ENCODE data around the gene LEPR. TPM values are rescaled to one million over a fixed set of nuclear protein-coding genes. Genes with fewer than 3 reads are reported as not detected.

LEPR gene
- total and polyA plus RNA-seq, 2 donors (not counting 3 experiments of a cell fraction or from before 2014, with no cell fraction given) = 11.1 to 18.7 TPM

DNA sequence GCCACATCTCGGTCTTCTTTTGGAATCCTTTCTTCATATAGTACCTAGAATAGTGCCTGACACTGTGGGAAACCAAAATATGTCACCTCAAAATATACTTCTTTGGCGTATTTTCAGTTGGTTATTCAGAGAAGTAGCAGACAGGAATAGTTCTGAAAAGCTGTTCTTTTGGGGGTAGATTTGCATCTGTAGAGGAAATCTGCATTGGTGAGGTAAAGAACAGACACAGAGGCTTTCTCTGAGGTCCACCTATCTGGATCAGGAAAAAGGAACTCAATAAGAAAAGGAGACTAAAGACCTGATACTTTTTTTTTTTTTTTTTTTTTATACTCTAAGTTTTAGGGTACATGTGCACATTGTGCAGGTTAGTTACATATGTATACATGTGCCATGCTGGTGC is 23.2 kb downstream of the LEPR start:
- no peaks in the 10 kb centered on the region for H3K9me1 ChIP-seq (replicated peaks; ENCODE audit: control insufficient read depth, extremely low read depth, insufficient read depth, low read length)
- H3K4me2 ChIP-seq (ENCODE audit: insufficient read depth, low read length) = no peak overlapping the region
- no peak for TF ChIP-seq EZH2 (IDR thresholded peaks at IDR 0.05; ENCODE audit: borderline replicate concordance, low read depth, low read length, severe bottlenecking)
- TF ChIP-seq, protein P1, sequence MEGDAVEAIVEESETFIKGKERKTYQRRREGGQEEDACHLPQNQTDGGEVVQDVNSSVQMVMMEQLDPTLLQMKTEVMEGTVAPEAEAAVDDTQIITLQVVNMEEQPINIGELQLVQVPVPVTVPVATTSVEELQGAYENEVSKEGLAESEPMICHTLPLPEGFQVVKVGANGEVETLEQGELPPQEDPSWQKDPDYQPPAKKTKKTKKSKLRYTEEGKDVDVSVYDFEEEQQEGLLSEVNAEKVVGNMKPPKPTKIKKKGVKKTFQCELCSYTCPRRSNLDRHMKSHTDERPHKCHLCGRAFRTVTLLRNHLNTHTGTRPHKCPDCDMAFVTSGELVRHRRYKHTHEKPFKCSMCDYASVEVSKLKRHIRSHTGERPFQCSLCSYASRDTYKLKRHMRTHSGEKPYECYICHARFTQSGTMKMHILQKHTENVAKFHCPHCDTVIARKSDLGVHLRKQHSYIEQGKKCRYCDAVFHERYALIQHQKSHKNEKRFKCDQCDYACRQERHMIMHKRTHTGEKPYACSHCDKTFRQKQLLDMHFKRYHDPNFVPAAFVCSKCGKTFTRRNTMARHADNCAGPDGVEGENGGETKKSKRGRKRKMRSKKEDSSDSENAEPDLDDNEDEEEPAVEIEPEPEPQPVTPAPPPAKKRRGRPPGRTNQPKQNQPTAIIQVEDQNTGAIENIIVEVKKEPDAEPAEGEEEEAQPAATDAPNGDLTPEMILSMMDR (IDR thresholded peaks at IDR 0.05; ENCODE audit: extremely low read depth in 1 of 2, insufficient read depth in 1 of 2, low read depth in 1 of 2, low read length in 2 of 2) = no peak
- no peak for TF ChIP-seq MYC (IDR thresholded peaks at IDR 0.05; ENCODE audit: low read depth, low read length)
- no peak for TF ChIP-seq FOS (IDR thresholded peaks at IDR 0.05; ENCODE audit: borderline replicate concordance, insufficient read depth, low read length)
- TF ChIP-seq, protein P2, sequence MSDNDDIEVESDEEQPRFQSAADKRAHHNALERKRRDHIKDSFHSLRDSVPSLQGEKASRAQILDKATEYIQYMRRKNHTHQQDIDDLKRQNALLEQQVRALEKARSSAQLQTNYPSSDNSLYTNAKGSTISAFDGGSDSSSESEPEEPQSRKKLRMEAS (IDR thresholded peaks at IDR 0.05; ENCODE audit: insufficient read depth, insufficient read length) = no peak
- TF ChIP-seq POLR2A (IDR thresholded peaks at IDR 0.05; ENCODE audit: low read depth, low read length) = no peak
- no peak for TF ChIP-seq POLR2AphosphoS5 (IDR thresholded peaks at IDR 0.05; ENCODE audit: insufficient read depth, low read depth, low read length)
- no peak for TF ChIP-seq GATA2 (IDR thresholded peaks at IDR 0.05; ENCODE audit: insufficient read depth, insufficient read length, low read depth, low read length)
- no peak for TF ChIP-seq JUN (IDR thresholded peaks at IDR 0.05; ENCODE audit: borderline replicate concordance, insufficient read depth, insufficient read length, low read depth)
- no peak for DNase-seq (ENCODE audit: low read depth, low spot score)
- no peaks in the 10 kb centered on the region for H3K4me1 ChIP-seq (ENCODE audit: control insufficient read depth, extremely low read depth, insufficient read depth, low read length)
- dilution Hi-C loops (cut with MboI; ENCODE audit: extremely low pct_ligation_motif_present, low sequenced_read_pairs) (no loop called here), intact Hi-C loops (cut with micrococcal nuclease) (no loop called here)
- no TSS peak for BruUV-seq (replicated peaks)
- H3K79me2 ChIP-seq (ENCODE audit: control insufficient read depth, insufficient read depth, low read length) = no peaks in the 10 kb centered on the region
- H2AFZ ChIP-seq (ENCODE audit: low read depth, low read length) = no peak overlapping the region
- no peak for FAIRE-seq
- CTCF ChIA-PET = no interaction called here
- H3K36me3 ChIP-seq (ENCODE audit: control insufficient read depth in 2 of 2, extremely low read depth in 1 of 2, insufficient read depth in 2 of 2, low read length in 2 of 2) = no peaks in the 10 kb centered on the region
- no peak overlapping the region for H3K4me3 ChIP-seq (replicated peaks in 1 of 3; ENCODE audit: insufficient read depth in 1 of 3, low read depth in 1 of 3, low read length in 3 of 3)
- H3K9ac ChIP-seq (replicated peaks; ENCODE audit: extremely low read depth, insufficient read depth, low read length) = no peak overlapping the region
- H3K27me3 ChIP-seq (ENCODE audit: control insufficient read depth in 2 of 2, insufficient read depth in 2 of 2, low read length in 2 of 2) = no peaks in the 10 kb centered on the region
- no peaks in the 10 kb centered on the region for H4K20me1 ChIP-seq (replicated peaks; ENCODE audit: control insufficient read depth, extremely low read depth, insufficient read depth, low read length)
- H3K27ac ChIP-seq (ENCODE audit: insufficient read depth, low read depth, low read length) = no peak overlapping the region
- POLR2A ChIA-PET = no interaction called here
- H3K9me3 ChIP-seq (replicated peaks; ENCODE audit: control insufficient read depth, insufficient read depth, low read length) = no peaks in the 10 kb centered on the region
